Activated CD8-positive, alpha-beta memory T cell treated with anti-CD3 and anti-CD28 coated beads, Interleukin-2, amount 10 ng/mL, durations not matched to agents 7 days and 5 days (primary cell): ENCODE results near the gene ESCO1. TPM values are rescaled to one million over a fixed set of nuclear protein-coding genes. Genes with fewer than 3 reads are reported as not detected.

ENCODE experiments used
- ATAC-seq: fragments of 150-1000 bp; cut with Tn5 transposase; one replicate; pipeline ENCODE4 v1.10.0; 2021; ENCODE audit warnings: moderate library complexity
- CTCF ChIA-PET: fragments of 350-600 bp; sonication (Branson Sonifier 250); formaldehyde crosslinking; loops from one replicate; lab custom pipeline; 2021; ENCODE audit warnings: antibody characterized with exemption; lab: Charles Lee
- DNase-seq: peaks from one replicate; pipeline ENCODE4 v3.0.0-alpha.2; 2020
- H3K27ac Mint-ChIP-seq: one replicate; pipeline ENCODE4 v1.8.0; 2021; ENCODE audit warnings: mild to moderate bottlenecking, mixed read lengths
- H3K27me3 Mint-ChIP-seq: one replicate; pipeline ENCODE4 v1.8.0; 2021; ENCODE audit warnings: mixed read lengths
- H3K36me3 Mint-ChIP-seq: one replicate; pipeline ENCODE4 v1.8.0; 2021; ENCODE audit warnings: mild to moderate bottlenecking, mixed read lengths
- H3K4me1 Mint-ChIP-seq: one replicate; pipeline ENCODE4 v1.8.0; 2021; ENCODE audit warnings: mixed read lengths
- H3K4me3 Mint-ChIP-seq: one replicate; pipeline ENCODE4 v1.8.0; 2021; ENCODE audit warnings: mild to moderate bottlenecking, moderate library complexity, mixed read lengths
- H3K9me3 Mint-ChIP-seq: one replicate; pipeline ENCODE4 v1.8.0; 2022; ENCODE audit warnings: low read depth, mixed read lengths
- total RNA-seq, 2 experiments: library from RNA; stranded (reverse); gene quantifications; one replicate each; pipeline ENCODE4 v1.2.3, GENCODE V29; 2021

Gene ESCO1
- total RNA-seq, 2 experiments from 2014 or later = 19.2 to 21.1 TPM

DNA sequence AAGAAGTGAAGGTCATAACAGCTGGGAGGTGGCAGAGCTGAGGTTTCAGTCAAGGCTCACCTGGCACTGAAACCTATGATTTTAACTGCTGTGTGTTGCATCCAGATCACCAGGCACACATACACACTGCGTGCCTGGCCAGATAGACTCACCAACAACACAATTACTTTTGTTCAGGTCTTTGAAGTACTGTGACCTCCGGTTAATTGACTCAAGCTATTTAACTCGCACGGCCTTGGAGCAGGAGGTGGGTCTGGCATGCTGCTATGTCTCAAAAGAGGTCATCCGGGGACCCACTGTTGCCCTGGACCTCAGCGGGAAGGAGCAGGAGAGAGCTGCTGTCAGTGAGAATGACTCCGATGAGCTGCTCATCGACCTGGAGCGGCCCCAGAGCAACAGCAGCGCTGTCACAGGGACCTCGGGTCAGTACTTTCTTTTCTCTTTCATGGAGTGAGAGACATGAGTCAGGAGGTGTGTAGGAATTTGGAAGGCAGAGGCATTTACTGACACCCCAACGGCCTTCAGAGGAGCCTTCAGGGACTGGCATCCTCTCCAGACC, 104.1 kb downstream of the ESCO1 start:
- H3K27ac Mint-ChIP-seq = no peak overlapping the region
- no peaks in the 10 kb centered on the region for H3K36me3 Mint-ChIP-seq

DNA sequence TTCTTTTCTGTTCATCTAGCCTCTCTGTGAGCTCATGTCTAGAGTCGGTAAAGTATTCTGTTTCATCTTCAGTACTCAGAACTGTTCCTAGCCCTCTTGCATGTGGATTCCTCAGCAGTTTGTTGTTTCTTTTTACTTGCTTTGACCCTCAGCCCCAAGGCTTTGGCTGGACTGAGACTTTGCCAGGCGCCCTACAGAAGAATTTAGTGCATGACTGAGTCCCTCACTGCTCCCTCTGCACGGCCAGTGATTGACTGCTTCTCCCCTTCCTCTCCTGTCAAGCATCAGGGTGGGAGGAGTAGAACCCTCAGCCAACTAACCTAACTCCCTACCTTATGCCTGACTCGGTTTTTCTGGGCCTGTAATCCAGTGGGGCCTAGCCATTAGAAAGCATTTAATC, 109.8 kb downstream of the ESCO1 start:
- ATAC-seq = no peak
- CTCF ChIA-PET = no interaction called here
- H3K4me1 Mint-ChIP-seq = no peaks in the 10 kb centered on the region
- DNase-seq = no peak
- H3K27me3 Mint-ChIP-seq = peaks cover 14% of the 10 kb centered on the region
- H3K36me3 Mint-ChIP-seq = no peaks in the 10 kb centered on the region
- no peak overlapping the region for H3K27ac Mint-ChIP-seq
- H3K9me3 Mint-ChIP-seq = no peaks in the 10 kb centered on the region
- H3K4me3 Mint-ChIP-seq = no peak overlapping the region

More for the DNA sequence above, 104.1 kb downstream of the ESCO1 start:
- Mint-ChIP-seq H3K4me3 (no peak overlapping the region), H3K9me3 (no peaks in the 10 kb centered on the region), H3K27me3 (peaks cover 9% of the 10 kb centered on the region), H3K4me1 (no peaks in the 10 kb centered on the region)
- ATAC-seq (no peak), DNase-seq (no peak)
- CTCF ChIA-PET = no interaction called here

DNA sequence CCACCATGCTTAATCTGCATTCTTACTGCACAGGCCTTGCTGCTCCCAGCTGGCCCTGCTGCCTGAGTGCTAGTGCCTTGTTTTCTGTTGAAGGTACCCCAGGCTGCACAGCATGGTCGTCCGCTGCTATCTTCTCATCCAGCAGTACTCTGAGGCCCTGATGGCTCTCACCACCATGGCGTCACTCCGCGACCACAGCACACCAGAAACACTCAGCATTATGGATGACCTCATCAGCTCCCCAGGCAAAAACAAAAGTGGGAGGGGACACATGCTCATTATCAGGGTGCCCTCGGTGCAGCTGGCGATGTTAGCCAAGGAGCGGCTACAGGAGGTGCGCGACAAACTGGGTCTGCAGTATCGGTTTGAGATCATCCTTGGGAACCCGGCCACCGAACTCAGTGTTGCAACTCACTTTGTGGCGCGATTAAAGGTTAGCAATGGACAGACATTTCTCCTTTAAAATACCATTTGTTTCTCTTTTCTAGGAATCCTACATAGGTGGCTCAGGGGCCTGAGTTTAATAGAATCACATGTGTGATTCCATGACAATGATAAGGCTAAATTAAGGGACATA, 110.5 kb downstream of the ESCO1 start:
- no peak for DNase-seq
- H3K27me3 Mint-ChIP-seq = peaks cover 10% of the 10 kb centered on the region
- no peak overlapping the region for H3K27ac Mint-ChIP-seq
- no peak for ATAC-seq
- CTCF ChIA-PET = interaction anchor here (0.7 to 2.4 kb wide), 9 partner anchors 8 to 466 kb away, joined by 3 to 7 read pairs (median 3); partner anchors contain the start of genes ESCO1 and SNRPD1
- no peaks in the 10 kb centered on the region for H3K9me3 Mint-ChIP-seq
- no peaks in the 10 kb centered on the region for H3K36me3 Mint-ChIP-seq
- no peak overlapping the region for H3K4me3 Mint-ChIP-seq
- H3K4me1 Mint-ChIP-seq = peaks cover 5% of the 10 kb centered on the region

DNA sequence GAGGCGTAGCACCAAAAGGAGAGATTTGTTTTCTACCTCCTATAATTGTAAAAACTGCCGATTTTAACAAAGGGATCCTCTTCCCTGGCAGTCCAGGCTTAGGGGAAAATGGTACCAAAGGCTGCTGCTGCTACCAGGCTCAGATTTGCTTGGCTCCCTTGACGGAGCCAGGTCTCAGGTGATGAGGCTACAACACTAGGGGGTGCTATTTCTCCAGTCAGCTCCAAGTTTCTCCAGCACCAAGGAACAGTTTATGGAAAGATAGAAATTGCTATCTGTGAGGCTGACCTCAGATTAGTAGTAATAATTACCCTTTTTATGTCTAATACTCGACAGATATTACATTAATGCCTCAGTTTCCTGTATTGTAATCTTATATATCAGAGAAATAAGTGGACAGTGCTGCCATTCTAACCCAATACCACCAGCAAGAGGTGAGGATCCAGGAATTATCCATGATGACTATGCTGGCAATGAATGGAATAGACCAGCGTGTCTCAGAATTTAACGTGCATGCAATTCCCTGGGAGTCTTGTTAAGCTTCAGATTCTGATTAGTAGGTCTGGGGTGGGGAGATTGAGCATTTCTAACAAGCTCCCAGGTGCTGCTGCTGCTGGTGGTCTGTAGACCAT, 111.3 kb downstream of the ESCO1 start:
- H3K27ac Mint-ChIP-seq = no peak overlapping the region

DNA sequence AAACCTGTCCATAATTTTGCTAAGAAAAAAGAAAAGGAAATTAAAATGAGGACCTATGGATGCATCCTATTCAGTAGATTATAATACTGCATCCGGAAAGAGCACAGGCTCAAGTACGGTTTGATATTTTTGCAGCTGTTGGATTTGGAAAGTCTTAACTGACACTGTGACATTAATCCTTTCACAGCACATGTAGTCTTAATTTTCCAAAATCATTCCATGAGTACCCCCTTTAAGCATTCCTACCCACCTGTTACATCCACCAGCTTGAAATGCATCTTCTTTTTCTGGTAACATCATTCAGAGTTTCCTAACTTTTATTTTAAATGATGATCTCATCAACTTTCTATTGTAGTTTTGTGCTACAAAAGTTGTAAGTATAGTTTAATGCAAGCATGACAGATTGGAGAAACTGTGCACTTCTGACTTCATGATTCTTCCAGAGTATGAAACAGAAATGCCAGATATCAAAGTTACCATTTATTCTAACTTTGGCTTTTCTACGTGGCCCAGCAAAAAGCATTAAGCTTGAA, 113.5 kb downstream of the ESCO1 start:
- Mint-ChIP-seq H3K9me3 (no peaks in the 10 kb centered on the region), H3K36me3 (no peaks in the 10 kb centered on the region), H3K4me3 (no peak overlapping the region), H3K27ac (no peak overlapping the region), H3K27me3 (peaks cover 5% of the 10 kb centered on the region), H3K4me1 (peaks cover 7% of the 10 kb centered on the region)
- ATAC-seq = no peak
- DNase-seq = no peak
- CTCF ChIA-PET = interaction anchor here (1.3 to 2.7 kb wide), 3 partner anchors 78 to 471 kb away, joined by 3 to 8 read pairs (median 7); partner anchors contain the start of gene ESCO1

More for the DNA sequence above, 111.3 kb downstream of the ESCO1 start:
- H3K27me3 Mint-ChIP-seq = peaks cover 5% of the 10 kb centered on the region
- peaks cover 7% of the 10 kb centered on the region for H3K4me1 Mint-ChIP-seq
- CTCF ChIA-PET = interaction anchor here (0.7 to 2.7 kb wide), 12 partner anchors 9 to 469 kb away, joined by 3 to 8 read pairs (median 3); partner anchors contain the start of genes ESCO1 and SNRPD1
- no peak for ATAC-seq
- H3K36me3 Mint-ChIP-seq = no peaks in the 10 kb centered on the region
- peak; percentile 48 for DNase-seq
- H3K9me3 Mint-ChIP-seq = no peaks in the 10 kb centered on the region
- H3K4me3 Mint-ChIP-seq = no peak overlapping the region

DNA sequence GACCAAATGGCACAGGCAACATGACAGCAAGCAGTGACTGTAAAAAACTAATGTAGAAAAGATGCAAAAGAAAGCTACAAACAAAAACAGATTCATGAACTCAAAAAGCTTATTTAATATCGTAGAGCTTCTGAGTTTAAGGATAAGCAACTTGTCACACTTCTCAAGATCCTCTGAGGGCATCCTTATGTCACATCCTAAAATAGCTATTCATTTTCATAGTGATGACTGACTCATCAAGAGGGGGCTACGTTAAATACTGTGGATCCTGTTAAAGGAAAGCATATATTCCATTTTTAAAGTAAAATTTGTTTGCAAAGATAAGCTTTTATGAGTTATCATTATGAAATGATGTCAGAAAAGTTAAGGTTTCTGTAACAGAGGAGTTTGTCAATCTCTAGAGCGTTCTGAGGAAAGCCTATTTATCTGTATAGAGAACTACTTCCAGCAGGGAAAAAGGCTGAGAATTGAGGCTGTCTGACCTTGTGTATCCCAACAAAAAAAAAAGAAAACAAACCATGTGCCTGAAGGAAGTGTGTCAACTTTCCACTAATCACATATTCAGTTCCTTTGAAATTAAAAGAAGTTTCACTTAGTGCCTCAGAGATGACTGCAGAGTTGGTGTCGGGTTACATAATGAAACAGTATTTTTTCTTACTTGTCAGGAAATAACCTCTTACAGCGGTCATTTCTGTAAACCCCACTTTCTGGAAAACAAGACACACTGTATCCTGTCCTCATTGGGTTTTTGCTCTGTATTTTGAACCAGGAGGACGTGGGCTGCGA, 115.5 kb downstream of the ESCO1 start:
- Mint-ChIP-seq H3K36me3 (no peaks in the 10 kb centered on the region), H3K27ac (no peak overlapping the region), H3K9me3 (no peaks in the 10 kb centered on the region), H3K27me3 (peaks cover 9% of the 10 kb centered on the region), H3K4me1 (peaks cover 7% of the 10 kb centered on the region), H3K4me3 (no peak overlapping the region)
- ATAC-seq (no peak), DNase-seq (no peak)
- CTCF ChIA-PET = interaction anchor here (0.6 to 1.2 kb wide), 2 partner anchors 12 to 22 kb away, joined by 3 to 4 read pairs; no protein-coding TSS in a partner anchor

DNA sequence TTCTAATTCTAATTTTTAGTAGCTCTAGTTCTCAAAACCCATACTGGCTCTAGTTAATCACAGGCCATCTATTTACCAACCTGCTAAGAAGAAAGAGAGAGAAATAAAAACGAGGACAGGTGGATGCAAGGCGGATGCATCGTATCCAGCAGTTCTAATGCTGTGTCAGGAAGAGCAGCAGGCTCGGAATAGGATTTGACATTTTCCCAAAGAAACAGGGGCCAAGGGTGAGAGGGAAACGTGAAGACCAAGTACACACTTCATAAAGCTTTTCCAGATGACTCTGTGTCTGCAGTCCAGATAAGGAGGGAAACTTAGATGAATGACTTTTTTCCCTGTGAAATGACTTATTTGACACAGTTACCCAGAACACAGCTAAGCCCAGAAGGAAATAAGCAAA, 117.5 kb downstream of the ESCO1 start:
- H3K27ac Mint-ChIP-seq = no peak overlapping the region
- ATAC-seq = no peak
- no peaks in the 10 kb centered on the region for H3K9me3 Mint-ChIP-seq
- CTCF ChIA-PET = no interaction called here
- no peaks in the 10 kb centered on the region for H3K36me3 Mint-ChIP-seq
- peaks cover 13% of the 10 kb centered on the region for H3K27me3 Mint-ChIP-seq
- no peak for DNase-seq
- H3K4me1 Mint-ChIP-seq = peaks cover 7% of the 10 kb centered on the region
- no peak overlapping the region for H3K4me3 Mint-ChIP-seq

DNA sequence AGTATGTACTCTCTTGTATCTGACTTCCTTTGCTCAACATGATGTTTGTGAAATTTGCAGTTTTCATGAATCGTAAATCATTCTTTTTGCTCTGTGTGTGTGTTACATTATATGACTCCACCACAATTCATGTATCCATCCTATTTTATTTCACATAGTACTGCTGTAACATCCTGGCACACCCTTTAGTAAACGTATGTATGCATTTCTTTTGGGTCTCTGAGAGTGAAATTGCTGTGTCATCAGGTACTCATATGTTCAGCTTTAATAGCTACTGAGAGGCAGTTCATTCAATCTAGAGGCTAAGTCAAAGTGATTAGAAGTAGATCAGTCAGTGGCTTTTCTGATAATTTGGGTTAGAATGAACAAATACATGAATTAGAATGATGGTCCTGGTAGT, 118.8 kb downstream of the ESCO1 start:
- Mint-ChIP-seq H3K4me1 (peaks cover 7% of the 10 kb centered on the region), H3K4me3 (no peak overlapping the region), H3K36me3 (no peaks in the 10 kb centered on the region), H3K27me3 (peaks cover 13% of the 10 kb centered on the region), H3K27ac (no peak overlapping the region), H3K9me3 (no peaks in the 10 kb centered on the region)
- DNase-seq (no peak), ATAC-seq (no peak)
- CTCF ChIA-PET = no interaction called here

DNA sequence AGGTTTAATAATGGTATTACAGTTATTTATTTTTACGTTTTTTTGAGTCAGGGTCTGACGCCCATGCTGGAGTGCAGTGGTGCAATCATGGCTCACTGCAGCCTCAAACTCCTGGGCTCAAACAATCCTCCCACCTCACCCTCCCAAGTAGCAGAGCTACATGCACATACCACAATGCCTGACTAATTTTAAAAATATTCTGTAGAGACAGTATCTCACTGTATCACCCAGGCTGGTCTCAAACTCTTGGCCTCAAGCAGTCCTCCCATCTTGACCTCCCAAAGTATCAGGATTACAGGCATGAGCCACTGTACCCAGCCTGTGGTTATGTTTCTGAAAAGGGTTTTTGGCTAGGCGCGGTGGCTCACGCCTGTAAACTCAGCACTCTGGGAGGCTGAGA, 120.8 kb downstream of the ESCO1 start:
- no peaks in the 10 kb centered on the region for H3K36me3 Mint-ChIP-seq
- DNase-seq (no peak), ATAC-seq (no peak)
- no peaks in the 10 kb centered on the region for H3K4me1 Mint-ChIP-seq
- no peak overlapping the region for H3K4me3 Mint-ChIP-seq
- no peaks in the 10 kb centered on the region for H3K9me3 Mint-ChIP-seq
- CTCF ChIA-PET = no interaction called here
- no peak overlapping the region for H3K27ac Mint-ChIP-seq
- peaks cover 10% of the 10 kb centered on the region for H3K27me3 Mint-ChIP-seq

Other genes with a start within 250 kb of the ESCO1 start
- 100 to 1,000 TPM; 110 to 114 TPM for gene SNRPD1, start 11.6 kb upstream of the ESCO1 start, total RNA-seq
- 10 to 100 TPM; 47.9 to 62.6 TPM for gene ABHD3, start 104.1 kb upstream of the ESCO1 start, total RNA-seq
- gene MIB1, start 140.1 kb upstream of the ESCO1 start, total RNA-seq = 10 to 100 TPM; 40.5 to 54.8 TPM